GM12873 (cell line): ENCODE measurements around the gene TRMT1L.

Experiments used
- CTCF ChIP-seq: IDR thresholded peaks from 2 replicates; pipeline ENCODE4 v1.5.1; 2012; ENCODE audit warnings: low read depth, mild to moderate bottlenecking, moderate library complexity, low read length, control low read depth; ENCODE audit not compliant: insufficient read depth; ENCODE audit errors: missing control alignments

Gene TRMT1L

DNA sequence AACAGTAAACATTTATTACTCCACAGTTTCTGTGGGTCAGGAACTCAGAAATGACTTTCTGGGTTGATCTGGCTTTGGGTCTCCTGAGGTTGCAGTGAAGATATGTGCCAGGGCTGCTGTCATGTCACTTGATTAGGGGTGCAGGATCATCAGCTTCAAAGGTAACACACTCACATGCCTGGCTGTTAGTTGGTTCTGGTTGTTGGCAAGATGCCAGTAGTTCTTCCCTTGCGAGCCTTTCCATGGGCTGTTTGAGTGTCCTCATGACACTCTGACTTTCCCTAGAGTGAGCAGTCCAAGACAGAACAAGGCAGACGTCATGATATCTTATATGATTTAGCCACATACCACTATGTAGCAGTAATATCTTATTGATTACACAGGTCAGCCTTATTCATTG is 2.0 kb upstream of the TRMT1L start:
- TF ChIP-seq CTCF, result no peak

GRCh38 chr1:185157599-185158412 is 1.1 kb upstream of the TRMT1L start:
- TF ChIP-seq CTCF, result no peak

- no peak for TF ChIP-seq CTCF
These were observed 382 bp downstream of the TRMT1L start for GRCh38 chr1:185156288-185156853.

DNA sequence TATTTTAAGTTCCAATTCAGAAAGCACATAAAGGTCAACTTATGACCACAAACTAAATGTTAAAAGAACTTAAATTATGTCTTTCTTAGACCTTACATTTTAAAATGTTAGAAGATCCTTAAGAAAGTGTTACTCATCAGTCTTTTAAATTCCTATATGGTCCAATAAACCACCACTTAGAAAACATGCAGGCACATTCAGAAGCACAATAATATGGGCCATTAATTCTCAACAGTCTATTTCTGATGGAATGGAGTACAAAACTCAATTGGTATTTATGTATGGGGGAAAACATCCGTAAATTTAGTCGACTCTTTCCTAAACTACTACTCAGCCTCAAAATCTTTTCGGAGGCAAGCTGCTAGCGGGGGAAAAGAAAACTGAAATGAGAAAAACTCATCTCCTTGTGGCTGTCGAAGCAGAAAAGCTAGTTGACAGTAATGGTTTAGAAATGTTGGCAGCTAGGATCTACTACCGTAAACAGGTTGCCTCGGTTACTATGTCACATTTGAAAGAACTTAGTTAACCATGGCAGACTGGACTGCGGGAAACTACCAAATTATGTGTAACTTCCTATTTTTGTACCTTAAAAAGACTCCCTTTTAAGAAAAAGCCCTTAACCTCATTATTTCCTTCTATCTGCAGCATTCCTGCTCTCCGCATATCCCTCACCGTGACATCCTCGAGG is 1.0 kb downstream of the TRMT1L start:
- no peak for TF ChIP-seq CTCF

DNA sequence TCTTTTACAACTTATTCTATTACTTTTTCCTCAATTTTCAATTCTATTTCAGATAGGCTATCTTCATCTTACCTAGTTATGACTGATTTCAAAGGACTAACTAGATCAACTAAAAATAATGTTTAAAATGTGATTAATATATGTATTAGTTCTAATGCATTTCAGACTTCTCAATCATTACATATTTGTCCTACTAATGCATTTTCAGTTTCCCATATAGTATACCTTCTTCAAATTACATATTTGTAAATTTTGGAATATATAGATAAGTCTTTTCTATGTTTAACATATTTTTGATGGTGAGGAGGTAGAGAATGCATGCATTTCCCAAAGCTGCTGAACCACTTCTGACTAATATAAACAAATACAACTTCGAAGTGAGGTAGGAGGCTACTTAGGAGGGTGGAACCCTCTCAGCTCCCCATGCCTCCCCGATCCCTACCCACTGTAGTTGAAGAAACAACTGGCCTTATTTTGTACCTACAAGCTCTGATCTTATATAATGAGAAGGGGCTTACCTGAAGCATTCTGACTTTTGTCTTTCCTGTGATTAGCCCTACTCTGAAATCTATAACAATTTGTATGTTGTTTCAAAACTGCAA is 1.7 kb downstream of the TRMT1L start:
- TF ChIP-seq CTCF, result no peak

DNA sequence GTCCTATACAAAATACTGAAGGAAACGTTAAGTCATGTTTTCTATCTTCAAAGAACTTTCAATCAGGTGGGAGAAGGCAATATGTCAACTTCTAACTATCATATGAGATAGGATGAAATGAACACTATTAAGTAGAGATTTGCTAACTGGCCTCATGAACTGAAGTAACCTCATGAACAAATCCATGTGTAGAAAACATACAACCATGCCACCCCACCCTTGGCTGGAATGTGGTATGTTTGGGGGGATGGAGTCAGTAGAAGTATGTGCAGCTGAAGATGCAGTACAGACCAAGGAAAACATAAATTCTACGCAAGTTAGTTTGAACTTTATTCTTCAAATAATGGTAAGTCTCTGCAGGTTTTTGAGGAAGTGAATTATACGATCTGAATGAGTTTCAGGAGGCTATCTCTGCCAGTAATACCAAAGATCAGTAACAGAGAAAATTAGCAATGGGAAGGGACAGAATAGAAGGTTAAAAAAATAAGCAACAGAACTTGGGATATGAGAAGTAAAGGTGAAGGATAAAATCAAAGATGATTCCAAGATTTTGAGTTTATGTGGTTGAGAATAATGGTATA is 4.5 kb downstream of the TRMT1L start:
- no peak for TF ChIP-seq CTCF

DNA sequence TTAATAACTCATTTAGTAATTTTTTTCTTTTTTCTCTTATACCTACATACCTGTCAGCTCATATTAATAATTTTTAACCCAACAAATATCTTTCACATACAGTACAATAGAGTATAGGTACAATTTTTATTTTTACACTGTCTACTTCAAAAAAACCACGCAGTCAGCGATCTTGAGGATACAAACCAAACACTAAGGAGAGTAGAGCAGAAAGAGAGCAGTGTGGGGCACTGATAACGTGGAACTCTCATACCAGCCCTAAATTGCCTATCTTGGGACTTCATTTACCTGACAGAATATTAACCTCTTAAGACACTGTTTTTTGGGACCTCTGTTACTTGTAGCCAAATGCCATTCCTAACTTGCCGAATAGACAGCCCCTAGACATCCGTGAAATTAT is 5.5 kb downstream of the TRMT1L start:
- TF ChIP-seq CTCF, result no peak
